ENCODE data around the gene ZSWIM5. TPM values are rescaled to one million over a fixed set of nuclear protein-coding genes. Genes with fewer than 3 reads are reported as not detected.

Gene ZSWIM5
- total and polyA plus RNA-seq, 7 experiments from 2014 or later = 0.17 to 3.6 (median 2.0) TPM

- intact Hi-C loops (cut with micrococcal nuclease) = no loop called here
- H3K36me3 ChIP-seq (ENCODE audit: control insufficient read depth in 2 of 3, insufficient read depth in 3 of 3, low read length in 3 of 3) = no peaks in the 10 kb centered on the region
- ChIA-PET CTCF (no interaction called here), POLR2A (no interaction called here)
- no peak overlapping the region for H3K4me3 ChIP-seq (ENCODE audit: low read length)
- Mint-ChIP-seq H3K9me3 (peaks cover 0 to 23% (median 4%) of the 10 kb centered on the region in 11 donors), H3K27me3 (peaks cover 0 to 17% (median 0%) of the 10 kb centered on the region in 5 donors), H3K27ac (no peak overlapping the region), H3K36me3 (peaks cover 0 to 13% (median 0%) of the 10 kb centered on the region in 5 donors), H3K4me3 (no peak overlapping the region), H3K4me1 (peaks cover 0 to 3% (median 0%) of the 10 kb centered on the region in 7 donors)
- no peaks in the 10 kb centered on the region for H3K27me3 ChIP-seq (ENCODE audit: control insufficient read depth in 2 of 2, insufficient read depth in 2 of 2, low read length in 2 of 2)
- DNase-seq (no peak), ATAC-seq (no peak)
- no peaks in the 10 kb centered on the region for H3K4me1 ChIP-seq (ENCODE audit: control insufficient read depth in 2 of 2, insufficient read depth in 2 of 2, low read length in 2 of 2)
- no peak overlapping the region for H3K27ac ChIP-seq (ENCODE audit: low read depth, low read length)
- H3K9me3 ChIP-seq (ENCODE audit: control insufficient read depth in 2 of 3, low read length in 3 of 3) = no peaks in the 10 kb centered on the region
Observed at GRCh38 chr1:45155957-45156356, 50.4 kb downstream of the ZSWIM5 start.

- no peak overlapping the region for H3K4me3 ChIP-seq (ENCODE audit: low read length)
- peaks cover 0 to 3% (median 0%) of the 10 kb centered on the region in 7 donors for H3K4me1 Mint-ChIP-seq
- ChIA-PET POLR2A (no interaction called here), CTCF (no interaction called here)
- H3K27me3 ChIP-seq (ENCODE audit: control insufficient read depth in 2 of 2, insufficient read depth in 2 of 2, low read length in 2 of 2) = no peaks in the 10 kb centered on the region
- H3K27ac Mint-ChIP-seq = peak overlapping the region in 2 of 9 donors; percentile 34 to 58
- ATAC-seq (no peak), DNase-seq (no peak)
- H3K4me1 ChIP-seq (ENCODE audit: control insufficient read depth in 2 of 2, insufficient read depth in 2 of 2, low read length in 2 of 2) = no peaks in the 10 kb centered on the region
- no peaks in the 10 kb centered on the region for H3K36me3 ChIP-seq (ENCODE audit: control insufficient read depth in 2 of 3, insufficient read depth in 3 of 3, low read length in 3 of 3)
- H3K27ac ChIP-seq (ENCODE audit: low read depth, low read length) = no peak overlapping the region
- H3K36me3 Mint-ChIP-seq = peaks cover 0 to 13% (median 0%) of the 10 kb centered on the region in 5 donors
- peaks cover 0 to 23% (median 4%) of the 10 kb centered on the region in 11 donors for H3K9me3 Mint-ChIP-seq
- H3K9me3 ChIP-seq (ENCODE audit: control insufficient read depth in 2 of 3, low read length in 3 of 3) = no peaks in the 10 kb centered on the region
- H3K27me3 Mint-ChIP-seq = peaks cover 0 to 17% (median 0%) of the 10 kb centered on the region in 5 donors
- intact Hi-C loops (cut with micrococcal nuclease) = no loop called here
- no peak overlapping the region for H3K4me3 Mint-ChIP-seq
Observed at GRCh38 chr1:45155423-45155822, 51.0 kb downstream of the ZSWIM5 start.

GRCh38 chr1:45152126-45152525 lies 54.3 kb downstream of the ZSWIM5 start:
- DNase-seq = no peak
- Mint-ChIP-seq H3K27ac (no peak overlapping the region), H3K4me1 (peaks cover 0 to 11% (median 4%) of the 10 kb centered on the region in 7 donors), H3K36me3 (peaks cover 0 to 13% (median 0%) of the 10 kb centered on the region in 5 donors), H3K27me3 (peaks cover 0 to 15% (median 0%) of the 10 kb centered on the region in 5 donors), H3K4me3 (no peak overlapping the region), H3K9me3 (peaks cover 0 to 23% (median 4%) of the 10 kb centered on the region in 11 donors)
- Histone ChIP-seq H3K27ac (ENCODE audit: low read depth, low read length) (no peak overlapping the region), H3K4me1 (ENCODE audit: control insufficient read depth in 2 of 2, insufficient read depth in 2 of 2, low read length in 2 of 2) (no peaks in the 10 kb centered on the region), H3K9me3 (ENCODE audit: control insufficient read depth in 2 of 3, low read length in 3 of 3) (no peaks in the 10 kb centered on the region), H3K4me3 (ENCODE audit: low read length) (no peak overlapping the region), H3K36me3 (ENCODE audit: control insufficient read depth in 2 of 3, insufficient read depth in 3 of 3, low read length in 3 of 3) (no peaks in the 10 kb centered on the region), H3K27me3 (ENCODE audit: control insufficient read depth in 2 of 2, insufficient read depth in 2 of 2, low read length in 2 of 2) (no peaks in the 10 kb centered on the region)
- intact Hi-C loops (cut with micrococcal nuclease) = no loop called here
- ChIA-PET CTCF (interaction anchor here (0.6 kb wide), 1 partner anchor 11 kb away, joined by 3 read pairs; no protein-coding TSS in a partner anchor), POLR2A (no interaction called here)
- no peak for ATAC-seq

GRCh38 chr1:45148209-45148825 lies 58.1 kb downstream of the ZSWIM5 start:
- no peak overlapping the region for H3K27ac ChIP-seq (ENCODE audit: low read depth, low read length)
- CTCF ChIA-PET = no interaction called here
- H3K36me3 Mint-ChIP-seq = peaks cover 0 to 4% (median 0%) of the 10 kb centered on the region in 5 donors
- POLR2A ChIA-PET = no interaction called here
- no peak overlapping the region for H3K4me3 ChIP-seq (ENCODE audit: low read length)
- H3K27me3 ChIP-seq (ENCODE audit: control insufficient read depth in 2 of 2, insufficient read depth in 2 of 2, low read length in 2 of 2) = peaks cover 0 to under 1% of the 10 kb centered on the region in 2 donors
- peaks cover 0 to 8% (median 2%) of the 10 kb centered on the region in 11 donors for H3K9me3 Mint-ChIP-seq
- no peak for ATAC-seq
- DNase-seq = no peak
- no peak overlapping the region for H3K4me3 Mint-ChIP-seq
- peak overlapping the region in 1 of 9 donors; percentile 25 for H3K27ac Mint-ChIP-seq
- intact Hi-C loops (cut with micrococcal nuclease) = no loop called here
- peaks cover 0 to 6% (median under 1%) of the 10 kb centered on the region in 5 donors for H3K27me3 Mint-ChIP-seq
- no peaks in the 10 kb centered on the region for H3K4me1 ChIP-seq (ENCODE audit: control insufficient read depth in 2 of 2, insufficient read depth in 2 of 2, low read length in 2 of 2)
- H3K4me1 Mint-ChIP-seq = peaks cover 0 to 24% (median 10%) of the 10 kb centered on the region in 7 donors
- H3K36me3 ChIP-seq (ENCODE audit: control insufficient read depth in 2 of 3, insufficient read depth in 3 of 3, low read length in 3 of 3) = no peaks in the 10 kb centered on the region
- no peaks in the 10 kb centered on the region for H3K9me3 ChIP-seq (ENCODE audit: control insufficient read depth in 2 of 3, low read length in 3 of 3)

- ChIA-PET POLR2A (interaction anchor here (0.6 to 0.7 kb wide), 2 partner anchors 23 to 27 kb away, joined by 3 read pairs; no protein-coding TSS in a partner anchor), CTCF (no interaction called here)
- peaks cover 0 to 24% (median 10%) of the 10 kb centered on the region in 7 donors for H3K4me1 Mint-ChIP-seq
- peaks cover 0 to under 1% (median 0%) of the 10 kb centered on the region in 5 donors for H3K36me3 Mint-ChIP-seq
- intact Hi-C loops (cut with micrococcal nuclease) = no loop called here
- H3K27ac ChIP-seq (ENCODE audit: low read depth, low read length) = no peak overlapping the region
- no peak for ATAC-seq
- no peak overlapping the region for H3K27ac Mint-ChIP-seq
- peaks cover 0 to 5% (median 0%) of the 10 kb centered on the region in 5 donors for H3K27me3 Mint-ChIP-seq
- peaks cover 0 to 3% (median 0%) of the 10 kb centered on the region in 11 donors for H3K9me3 Mint-ChIP-seq
- no peak overlapping the region for H3K4me3 ChIP-seq (ENCODE audit: low read length)
- no peak for DNase-seq
- no peak overlapping the region for H3K4me3 Mint-ChIP-seq
- no peaks in the 10 kb centered on the region for H3K4me1 ChIP-seq (ENCODE audit: control insufficient read depth in 2 of 2, insufficient read depth in 2 of 2, low read length in 2 of 2)
- H3K27me3 ChIP-seq (ENCODE audit: control insufficient read depth in 2 of 2, insufficient read depth in 2 of 2, low read length in 2 of 2) = peaks cover 0 to 3% of the 10 kb centered on the region in 2 donors
- no peaks in the 10 kb centered on the region for H3K36me3 ChIP-seq (ENCODE audit: control insufficient read depth in 2 of 3, insufficient read depth in 3 of 3, low read length in 3 of 3)
- no peaks in the 10 kb centered on the region for H3K9me3 ChIP-seq (ENCODE audit: control insufficient read depth in 2 of 3, low read length in 3 of 3)
Observed at GRCh38 chr1:45146833-45147232, 59.6 kb downstream of the ZSWIM5 start.

GRCh38 chr1:45141247-45142003 lies 65.0 kb downstream of the ZSWIM5 start:
- ATAC-seq = no peak
- H3K27me3 ChIP-seq (ENCODE audit: control insufficient read depth in 2 of 2, insufficient read depth in 2 of 2, low read length in 2 of 2) = peaks cover 0 to 3% of the 10 kb centered on the region in 2 donors
- peaks cover 0 to 17% (median 6%) of the 10 kb centered on the region in 7 donors for H3K4me1 Mint-ChIP-seq
- H3K36me3 Mint-ChIP-seq = peaks cover 0 to 7% (median 0%) of the 10 kb centered on the region in 5 donors
- H3K4me3 Mint-ChIP-seq = no peak overlapping the region
- POLR2A ChIA-PET = no interaction called here
- no peaks in the 10 kb centered on the region for H3K9me3 ChIP-seq (ENCODE audit: control insufficient read depth in 2 of 3, low read length in 3 of 3)
- H3K36me3 ChIP-seq (ENCODE audit: control insufficient read depth in 2 of 3, insufficient read depth in 3 of 3, low read length in 3 of 3) = no peaks in the 10 kb centered on the region
- peaks cover 0 to 11% (median 0%) of the 10 kb centered on the region in 5 donors for H3K27me3 Mint-ChIP-seq
- H3K4me3 ChIP-seq (ENCODE audit: low read length) = no peak overlapping the region
- CTCF ChIA-PET = interaction anchor here (0.6 kb wide), 1 partner anchor 11 kb away, joined by 3 read pairs; no protein-coding TSS in a partner anchor
- H3K27ac Mint-ChIP-seq = no peak overlapping the region
- no peak for DNase-seq
- H3K4me1 ChIP-seq (ENCODE audit: control insufficient read depth in 2 of 2, insufficient read depth in 2 of 2, low read length in 2 of 2) = no peaks in the 10 kb centered on the region
- intact Hi-C loops (cut with micrococcal nuclease) = no loop called here
- H3K27ac ChIP-seq (ENCODE audit: low read depth, low read length) = no peak overlapping the region
- no peaks in the 10 kb centered on the region for H3K9me3 Mint-ChIP-seq
